Stimulated activated CD4-positive, alpha-beta T cell treated with anti-CD3 and anti-CD28 coated beads, Interleukin-12 subunit alpha, Interleukin-12 subunit beta, amount 100 ng/mL, for 4 hours (primary cell): ENCODE data around the gene GNAQ.

Experiments used
- DNase-seq: peaks from one replicate; pipeline ENCODE4 v3.0.0-alpha.2; 2020

The GNAQ gene

DNA sequence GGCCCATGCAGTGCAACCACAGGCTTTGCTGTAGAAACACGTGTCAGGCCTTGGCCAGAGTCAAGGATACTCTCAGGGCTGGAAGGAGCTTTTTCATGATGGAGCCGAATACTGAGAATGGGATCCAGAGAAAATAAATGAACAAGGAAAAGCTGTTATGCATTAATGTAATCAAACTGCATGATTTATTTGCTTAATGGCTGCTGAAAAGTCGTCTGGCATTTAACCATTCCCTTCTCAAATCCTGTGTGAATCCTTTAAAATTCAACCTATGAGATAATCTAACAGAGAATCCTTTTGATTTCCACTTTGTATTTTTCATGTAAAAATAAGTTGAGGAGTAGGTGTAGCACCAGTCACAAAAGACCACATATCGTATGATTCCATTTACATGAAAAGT lies 359.4 kb downstream of the GNAQ start:
- DNase-seq: no peak

DNA sequence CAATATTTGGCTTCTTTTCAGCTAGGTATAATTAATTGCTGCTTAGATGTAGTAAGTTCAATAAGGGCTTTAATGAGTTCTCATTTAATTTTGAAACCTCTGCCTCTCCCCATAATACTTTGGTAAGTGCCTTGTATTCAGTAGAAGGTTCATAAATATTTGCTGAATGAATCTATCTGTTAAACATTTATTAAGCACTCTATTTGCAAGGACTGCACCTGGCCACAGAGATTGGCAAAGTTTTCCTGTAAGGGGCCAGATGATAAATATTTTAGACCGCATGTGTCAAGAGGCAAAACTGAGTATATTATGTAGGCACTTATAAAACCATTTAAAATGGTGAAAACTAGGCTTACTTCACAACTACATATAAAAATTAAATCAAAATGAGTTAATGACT lies 364.5 kb downstream of the GNAQ start:
- DNase-seq: no peak
